Measurements from ENCODE around the gene SAXO2.
"Not testable (repeated sequence)": the region's sequence is repeated elsewhere in the genome, so short reads cannot be mapped to it uniquely, and the experiment has no call there.

- not testable (repeated sequence) for TF ChIP-seq CTCF, POLR2A (IDR thresholded peaks at IDR 0.05)
Observed at GRCh38 chr15:82333603-82334553, 71.3 kb downstream of the SAXO2 start.

All from heart left ventricle (tissue), 13 donors.